ENCODE data around the gene CTRB1.

CTRB1 gene

DNA sequence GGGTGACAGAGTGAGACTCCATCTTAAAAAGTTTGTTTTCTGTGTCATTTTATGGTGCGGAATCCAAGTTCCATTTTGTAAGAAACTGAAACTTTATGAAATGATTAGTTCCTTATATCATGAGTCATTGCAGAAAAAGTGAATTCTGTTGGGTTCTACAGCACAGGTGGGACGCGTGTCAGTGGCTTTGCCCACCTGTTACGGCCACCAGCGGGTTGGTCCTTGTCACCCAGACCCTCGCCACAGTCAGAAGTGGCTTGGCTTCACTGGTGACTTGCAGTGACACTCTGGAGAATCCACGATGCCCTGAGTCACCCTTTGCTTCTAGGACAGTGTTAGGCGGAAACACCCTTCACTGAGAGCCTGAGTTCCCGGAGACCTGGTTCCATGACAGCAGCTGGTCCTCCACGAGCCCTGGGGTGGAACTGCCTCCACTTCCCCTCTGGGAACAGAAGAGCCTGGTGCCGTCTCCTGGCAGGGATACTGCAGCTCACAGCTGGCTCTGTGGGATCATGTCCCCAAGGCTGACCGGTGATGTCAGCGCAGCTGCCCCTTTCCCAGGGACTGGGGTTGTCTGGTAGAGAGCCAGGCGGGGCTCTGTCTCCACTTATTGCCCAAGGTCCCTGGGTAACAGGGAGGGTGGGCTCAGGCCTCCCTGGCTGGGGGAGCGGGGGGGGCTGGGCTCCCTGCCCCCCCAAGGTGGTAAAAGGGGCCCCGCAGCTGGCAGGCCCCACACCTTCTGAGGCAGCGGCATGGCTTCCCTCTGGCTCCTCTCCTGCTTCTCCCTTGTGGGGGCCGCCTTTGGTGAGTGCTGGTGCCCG, at the start of gene CTRB1:
Gene CTRB1 (plus strand): TSS at position 733 of the 821 bp plus-strand sequence. CDS start 20 bp downstream, at position 753.
- Histone ChIP-seq H3K9me3 (ENCODE audit: low read length) (no peaks in the 10 kb centered on the region), H3F3A (ENCODE audit: insufficient read depth, low read length) (no peaks in the 10 kb centered on the region), H3K79me2 (ENCODE audit: insufficient read depth, low read length) (no peaks in the 10 kb centered on the region), H3K36me3 (ENCODE audit: insufficient read depth, low read length) (no peaks in the 10 kb centered on the region; the same call in 1 of the 2 replicates), H4K20me1 (ENCODE audit: insufficient read depth, low read length) (no peaks in the 10 kb centered on the region), H3K4me3 (ENCODE audit: low read depth, low read length, poor library complexity, severe bottlenecking) (no peak within 1 kb of the TSS), H2AFZ (ENCODE audit: low read length) (no peak within 1 kb of the TSS), H3K27me3 (ENCODE audit: insufficient read depth, low read length) (no peaks in the 10 kb centered on the region), H3K9me2 (ENCODE audit: low read depth, low read length) (no peaks in the 10 kb centered on the region), H3K9ac (ENCODE audit: low read length) (no peak within 1 kb of the TSS), H3K4me2 (ENCODE audit: low read length) (peak within 1 kb of the TSS; percentile 37; the same call in 1 of the 2 replicates), H3K27ac (ENCODE audit: low read depth, low read length, poor library complexity, severe bottlenecking) (no peak within 1 kb of the TSS), H3K4me1 (ENCODE audit: insufficient read depth, low read length, severe bottlenecking) (peaks cover 14% of the 10 kb centered on the region)
- TF ChIP-seq EZH2 (IDR thresholded peaks at IDR 0.05; ENCODE audit: borderline replicate concordance, low read length): no peak
- TF ChIP-seq, protein P1, sequence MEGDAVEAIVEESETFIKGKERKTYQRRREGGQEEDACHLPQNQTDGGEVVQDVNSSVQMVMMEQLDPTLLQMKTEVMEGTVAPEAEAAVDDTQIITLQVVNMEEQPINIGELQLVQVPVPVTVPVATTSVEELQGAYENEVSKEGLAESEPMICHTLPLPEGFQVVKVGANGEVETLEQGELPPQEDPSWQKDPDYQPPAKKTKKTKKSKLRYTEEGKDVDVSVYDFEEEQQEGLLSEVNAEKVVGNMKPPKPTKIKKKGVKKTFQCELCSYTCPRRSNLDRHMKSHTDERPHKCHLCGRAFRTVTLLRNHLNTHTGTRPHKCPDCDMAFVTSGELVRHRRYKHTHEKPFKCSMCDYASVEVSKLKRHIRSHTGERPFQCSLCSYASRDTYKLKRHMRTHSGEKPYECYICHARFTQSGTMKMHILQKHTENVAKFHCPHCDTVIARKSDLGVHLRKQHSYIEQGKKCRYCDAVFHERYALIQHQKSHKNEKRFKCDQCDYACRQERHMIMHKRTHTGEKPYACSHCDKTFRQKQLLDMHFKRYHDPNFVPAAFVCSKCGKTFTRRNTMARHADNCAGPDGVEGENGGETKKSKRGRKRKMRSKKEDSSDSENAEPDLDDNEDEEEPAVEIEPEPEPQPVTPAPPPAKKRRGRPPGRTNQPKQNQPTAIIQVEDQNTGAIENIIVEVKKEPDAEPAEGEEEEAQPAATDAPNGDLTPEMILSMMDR (IDR thresholded peaks at IDR 0.05; ENCODE audit: low read length): no peak

DNA sequence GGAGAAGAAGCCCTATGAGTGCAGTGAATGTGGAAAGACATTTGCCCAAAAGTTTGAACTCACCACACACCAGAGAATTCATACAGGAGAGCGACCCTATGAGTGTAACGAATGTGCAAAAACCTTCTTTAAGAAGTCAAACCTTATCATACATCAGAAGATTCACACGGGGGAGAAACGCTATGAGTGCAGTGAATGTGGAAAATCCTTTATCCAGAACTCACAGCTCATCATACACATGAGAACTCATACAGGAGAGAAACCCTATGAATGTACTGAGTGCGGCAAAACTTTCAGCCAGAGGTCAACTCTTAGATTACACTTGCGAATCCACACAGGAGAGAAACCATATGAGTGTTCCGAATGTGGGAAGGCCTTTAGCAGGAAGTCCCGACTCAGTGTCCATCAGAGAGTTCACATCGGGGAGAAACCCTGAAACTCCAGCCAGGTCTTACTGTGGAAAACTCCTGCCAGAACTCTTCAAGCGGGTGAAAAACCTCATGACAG, 48.8 kb upstream of the CTRB1 start:
- Histone ChIP-seq H3K4me1 (ENCODE audit: insufficient read depth, low read length, severe bottlenecking) (no peaks in the 10 kb centered on the region), H3K79me2 (ENCODE audit: insufficient read depth, low read length) (no peaks in the 10 kb centered on the region), H3K9ac (ENCODE audit: low read length) (no peak overlapping the region), H3K4me3 (ENCODE audit: low read depth, low read length, poor library complexity, severe bottlenecking) (no peak overlapping the region), H3K9me2 (ENCODE audit: low read depth, low read length) (no peaks in the 10 kb centered on the region), H3K9me3 (ENCODE audit: low read length) (peaks cover 77% of the 10 kb centered on the region), H3K4me2 (ENCODE audit: low read length) (no peak overlapping the region), H3K27ac (ENCODE audit: low read depth, low read length, poor library complexity, severe bottlenecking) (no peak overlapping the region), H3F3A (ENCODE audit: insufficient read depth, low read length) (no peaks in the 10 kb centered on the region), H4K20me1 (ENCODE audit: insufficient read depth, low read length) (no peaks in the 10 kb centered on the region), H2AFZ (ENCODE audit: low read length) (no peak overlapping the region), H3K36me3 (ENCODE audit: insufficient read depth, low read length) (peaks cover 67% of the 10 kb centered on the region), H3K27me3 (ENCODE audit: insufficient read depth, low read length) (no peaks in the 10 kb centered on the region)
- no peak for TF ChIP-seq EZH2 (IDR thresholded peaks at IDR 0.05; ENCODE audit: borderline replicate concordance, low read length)
- TF ChIP-seq, protein P1 (IDR thresholded peaks at IDR 0.05; ENCODE audit: low read length): no peak

DNA sequence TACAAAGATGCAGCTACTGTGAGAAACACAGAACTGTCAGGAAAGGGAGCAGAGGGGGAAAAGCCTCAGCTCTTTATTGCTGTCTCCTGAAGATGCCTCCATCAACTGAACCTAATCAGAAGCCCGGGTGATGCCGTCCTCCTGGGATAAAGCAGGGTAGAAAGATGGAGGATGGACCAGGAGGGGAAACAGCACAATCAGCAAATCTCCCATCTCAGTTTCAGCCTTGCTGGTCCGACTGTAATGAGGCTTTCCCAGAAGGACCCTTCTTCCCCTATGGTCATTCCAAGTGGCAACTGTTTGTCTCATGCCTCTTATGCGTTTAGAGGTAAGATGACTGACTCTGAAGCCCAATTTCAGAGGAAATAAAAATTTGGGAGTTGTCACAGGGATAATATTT, 46.2 kb upstream of the CTRB1 start:
- H3K9me2 ChIP-seq (ENCODE audit: low read depth, low read length): no peaks in the 10 kb centered on the region
- H3K27me3 ChIP-seq (ENCODE audit: insufficient read depth, low read length): no peaks in the 10 kb centered on the region
- H3K36me3 ChIP-seq (ENCODE audit: insufficient read depth, low read length): peaks cover 40% of the 10 kb centered on the region
- H3K4me2 ChIP-seq (ENCODE audit: low read length): no peak overlapping the region
- TF ChIP-seq, protein P1 (IDR thresholded peaks at IDR 0.05; ENCODE audit: low read length): no peak
- no peak for TF ChIP-seq EZH2 (IDR thresholded peaks at IDR 0.05; ENCODE audit: borderline replicate concordance, low read length)
- peaks cover 62% of the 10 kb centered on the region for H3K9me3 ChIP-seq (ENCODE audit: low read length)
- H3K9ac ChIP-seq (ENCODE audit: low read length): no peak overlapping the region
- no peaks in the 10 kb centered on the region for H3F3A ChIP-seq (ENCODE audit: insufficient read depth, low read length)
- H4K20me1 ChIP-seq (ENCODE audit: insufficient read depth, low read length): no peaks in the 10 kb centered on the region
- H3K4me1 ChIP-seq (ENCODE audit: insufficient read depth, low read length, severe bottlenecking): no peaks in the 10 kb centered on the region
- no peak overlapping the region for H3K27ac ChIP-seq (ENCODE audit: low read depth, low read length, poor library complexity, severe bottlenecking)
- no peaks in the 10 kb centered on the region for H3K79me2 ChIP-seq (ENCODE audit: insufficient read depth, low read length)
- H3K4me3 ChIP-seq (ENCODE audit: low read depth, low read length, poor library complexity, severe bottlenecking): no peak overlapping the region
- no peak overlapping the region for H2AFZ ChIP-seq (ENCODE audit: low read length)
